Neural progenitor cell (in vitro differentiated cells): Measurements from ENCODE around the gene MYCBPAP. TPM values are rescaled to one million over a fixed set of nuclear protein-coding genes. Genes with fewer than 3 reads are reported as not detected.

Source experiments
- DNase-seq: peaks from one replicate; pipeline ENCODE4 v3.0.0-alpha.2; 2016; ENCODE audit warnings: low spot score
- H2AFZ ChIP-seq: fragments of 200-600 bp; sonication (generic); replicated peaks from 2 replicates; pipeline ENCODE4 v1.6.1; 2016; ENCODE audit warnings: antibody characterized with exemption
- H3F3A ChIP-seq: fragments of 200-600 bp; sonication (generic); 2 replicates; pipeline ENCODE4 v1.6.1; 2016; ENCODE audit warnings: antibody characterized with exemption, low read depth
- H3K27ac ChIP-seq: fragments of 200-600 bp; sonication (generic); 2 replicates; pipeline ENCODE4 v1.5.1; 2016; ENCODE audit warnings: mild to moderate bottlenecking
- H3K27me3 ChIP-seq: fragments of 200-600 bp; sonication (generic); 2 replicates; pipeline ENCODE4 v1.6.1; 2016; ENCODE audit warnings: mild to moderate bottlenecking, moderate library complexity
- H3K36me3 ChIP-seq: fragments of 200-600 bp; sonication (generic); 2 replicates; pipeline ENCODE4 v1.5.1; 2016
- H3K4me1 ChIP-seq: fragments of 200-600 bp; sonication (generic); 2 replicates; pipeline ENCODE4 v1.6.1; 2016; ENCODE audit warnings: mixed run types
- H3K4me2 ChIP-seq: fragments of 200-600 bp; sonication (generic); 2 replicates; pipeline ENCODE4 v1.6.1; 2016
- H3K4me3 ChIP-seq: fragments of 200-600 bp; sonication (generic); 2 replicates; pipeline ENCODE4 v1.5.1; 2016
- H3K79me2 ChIP-seq: fragments of 200-600 bp; sonication (generic); 2 replicates; pipeline ENCODE4 v1.6.1; 2016; ENCODE audit warnings: low read depth
- H3K9ac ChIP-seq: fragments of 200-600 bp; sonication (generic); 2 replicates; pipeline ENCODE4 v1.6.1; 2016
- H3K9me3 ChIP-seq: fragments of 200-600 bp; sonication (generic); 2 replicates; pipeline ENCODE4 v1.5.1; 2016; ENCODE audit warnings: low read depth
- H4K20me1 ChIP-seq: fragments of 200-600 bp; sonication (generic); 2 replicates; pipeline ENCODE4 v1.6.1; 2016; ENCODE audit warnings: low read depth
- H3K27ac Mint-ChIP-seq: 3 replicates; pipeline ENCODE4 v1.8.0; 2021; ENCODE audit warnings: mixed read lengths
- H3K27me3 Mint-ChIP-seq: 2 replicates; pipeline ENCODE4 v1.8.0; 2022; ENCODE audit warnings: low read depth, mild to moderate bottlenecking, inconsistent platforms, moderate library complexity, mixed read lengths; ENCODE audit not compliant: insufficient read depth
- H3K36me3 Mint-ChIP-seq: 3 replicates; pipeline ENCODE4 v1.8.0; 2021; ENCODE audit warnings: mixed read lengths
- H3K4me1 Mint-ChIP-seq: 3 replicates; pipeline ENCODE4 v1.8.0; 2021; ENCODE audit warnings: mixed read lengths
- H3K4me3 Mint-ChIP-seq: 3 replicates; pipeline ENCODE4 v1.8.0; 2021; ENCODE audit warnings: mild to moderate bottlenecking, moderate library complexity, mixed read lengths
- H3K9me3 Mint-ChIP-seq: 3 replicates; pipeline ENCODE4 v1.8.0; 2020; ENCODE audit warnings: mixed read lengths
- CTCF ChIP-seq: fragments of 200-600 bp; sonication (generic); IDR thresholded peaks from 2 replicates; pipeline ENCODE4 v1.5.1; 2017; ENCODE audit warnings: antibody characterized with exemption, mild to moderate bottlenecking
- EZH2 ChIP-seq: fragments of 200-600 bp; sonication (generic); IDR thresholded peaks from 2 replicates; pipeline ENCODE4 v1.6.1; 2017; ENCODE audit warnings: antibody characterized with exemption, mild to moderate bottlenecking, moderate library complexity
- EZH2phosphoT487 ChIP-seq: fragments of 200-600 bp; sonication (generic); IDR thresholded peaks from 2 replicates; pipeline ENCODE4 v1.6.1; 2017; ENCODE audit warnings: antibody characterized with exemption
- total RNA-seq: library from RNA; depleted of rRNA; stranded (reverse); fragments of >200 nt; gene quantifications from 2 replicates; pipeline ENCODE4 v1.2.3, GENCODE V29; 2015; ENCODE audit warnings: low replicate concordance

Gene MYCBPAP
- total RNA-seq, 1 donor from 2014 or later, result 3.5 TPM

DNA sequence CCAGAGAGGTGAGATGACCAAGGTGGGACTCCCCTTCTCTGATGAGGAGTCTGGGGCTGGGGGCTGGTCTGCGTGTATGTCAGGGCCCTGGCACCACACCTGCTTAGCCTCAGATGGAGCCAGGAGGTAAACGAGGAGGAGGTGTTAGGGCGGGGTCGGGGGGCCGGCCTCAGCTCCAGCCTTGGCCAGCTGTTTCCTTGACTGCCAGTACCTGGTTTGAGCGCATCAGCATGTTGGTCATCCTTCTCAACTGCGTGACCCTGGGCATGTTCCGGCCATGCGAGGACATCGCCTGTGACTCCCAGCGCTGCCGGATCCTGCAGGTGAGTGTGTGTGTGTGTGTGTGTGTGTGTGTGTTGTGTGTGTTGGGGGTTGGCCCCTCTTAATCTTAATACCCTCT, 60.4 kb downstream of the MYCBPAP start:
- H3K27me3 Mint-ChIP-seq, result peaks cover 8% of the 10 kb centered on the region
- Histone ChIP-seq H2AFZ (no peak overlapping the region), H3K9ac (no peak overlapping the region), H3K79me2 (no peaks in the 10 kb centered on the region), H3F3A (peaks cover 10% of the 10 kb centered on the region), H3K36me3 (no peaks in the 10 kb centered on the region), H4K20me1 (no peaks in the 10 kb centered on the region), H3K4me3 (no peak overlapping the region), H3K4me2 (no peak overlapping the region), H3K27ac (no peak overlapping the region), H3K4me1 (peaks cover 49% of the 10 kb centered on the region), H3K27me3 (peaks cover 27% of the 10 kb centered on the region), H3K9me3 (no peaks in the 10 kb centered on the region)
- H3K36me3 Mint-ChIP-seq, result no peaks in the 10 kb centered on the region
- H3K27ac Mint-ChIP-seq, result peak overlapping the region; percentile 29
- H3K4me1 Mint-ChIP-seq, result peaks cover 70% of the 10 kb centered on the region
- H3K4me3 Mint-ChIP-seq, result no peak overlapping the region
- H3K9me3 Mint-ChIP-seq, result no peaks in the 10 kb centered on the region
- TF ChIP-seq EZH2, result no peak
- no peak for TF ChIP-seq EZH2phosphoT487
- no peak for TF ChIP-seq CTCF
- no peak for DNase-seq

DNA sequence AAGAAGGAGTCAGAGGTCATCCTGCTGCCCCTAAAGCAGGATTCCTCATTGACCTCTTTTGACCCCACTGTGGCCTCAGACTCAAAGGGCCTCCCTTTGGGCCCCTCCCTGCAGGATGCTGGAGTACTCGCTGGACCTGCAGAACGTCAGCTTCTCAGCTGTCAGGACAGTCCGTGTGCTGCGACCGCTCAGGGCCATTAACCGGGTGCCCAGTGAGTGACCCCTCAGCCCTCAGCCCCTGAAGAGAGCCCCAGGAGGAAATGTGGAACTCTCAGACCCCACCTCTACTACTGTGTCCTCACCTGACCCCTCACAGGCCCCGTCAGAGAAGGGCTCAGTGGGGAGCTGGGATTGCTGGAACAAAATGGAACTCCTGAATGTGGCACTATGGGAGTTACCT, 61.4 kb downstream of the MYCBPAP start:
- no peak overlapping the region for H2AFZ ChIP-seq
- H3K36me3 ChIP-seq, result no peaks in the 10 kb centered on the region
- peaks cover 40% of the 10 kb centered on the region for H3K4me1 ChIP-seq
- H3K4me2 ChIP-seq, result peak overlapping the region; percentile 55
- no peaks in the 10 kb centered on the region for H3K79me2 ChIP-seq
- no peak overlapping the region for H3K9ac ChIP-seq
- Mint-ChIP-seq H3K9me3 (no peaks in the 10 kb centered on the region), H3K27me3 (peaks cover 5% of the 10 kb centered on the region), H3K4me1 (peaks cover 66% of the 10 kb centered on the region), H3K36me3 (no peaks in the 10 kb centered on the region), H3K4me3 (no peak overlapping the region), H3K27ac (no peak overlapping the region)
- peaks cover 17% of the 10 kb centered on the region for H3F3A ChIP-seq
- no peaks in the 10 kb centered on the region for H4K20me1 ChIP-seq
- H3K4me3 ChIP-seq, result no peak overlapping the region
- H3K9me3 ChIP-seq, result no peaks in the 10 kb centered on the region
- no peak for TF ChIP-seq EZH2phosphoT487
- no peak for TF ChIP-seq CTCF
- no peak for TF ChIP-seq EZH2
- H3K27ac ChIP-seq, result no peak overlapping the region
- peaks cover 18% of the 10 kb centered on the region for H3K27me3 ChIP-seq
- DNase-seq, result no peak

DNA sequence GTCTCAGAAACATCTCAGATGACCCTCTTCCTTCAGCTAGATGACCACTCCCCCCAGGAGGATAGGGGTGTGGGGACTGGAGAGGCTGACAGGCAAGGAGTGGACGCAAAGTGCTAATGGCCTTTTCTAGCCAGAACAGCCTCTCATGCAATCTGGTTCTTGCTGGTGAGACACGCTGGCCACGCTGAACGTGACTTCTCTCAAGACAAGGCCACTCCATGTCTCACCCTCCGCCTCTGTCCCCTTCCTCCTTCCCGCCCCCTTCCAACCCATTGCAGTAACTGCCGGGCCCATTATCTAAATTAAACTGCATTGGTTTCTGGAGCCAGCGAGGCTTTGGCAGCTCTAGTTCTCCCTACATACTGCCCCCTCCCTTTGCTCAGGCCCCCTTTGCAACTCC, 61.8 kb downstream of the MYCBPAP start:
- no peak for DNase-seq
- Mint-ChIP-seq H3K36me3 (no peaks in the 10 kb centered on the region), H3K4me1 (peaks cover 63% of the 10 kb centered on the region), H3K4me3 (no peak overlapping the region), H3K9me3 (no peaks in the 10 kb centered on the region), H3K27me3 (peaks cover 5% of the 10 kb centered on the region), H3K27ac (peak overlapping the region; percentile 92)
- H2AFZ ChIP-seq, result no peak overlapping the region
- H3K9me3 ChIP-seq, result no peaks in the 10 kb centered on the region
- H3K36me3 ChIP-seq, result no peaks in the 10 kb centered on the region
- no peak overlapping the region for H3K4me3 ChIP-seq
- no peak overlapping the region for H3K27ac ChIP-seq
- peak overlapping the region; percentile 55 for H3K4me2 ChIP-seq
- H3K79me2 ChIP-seq, result no peaks in the 10 kb centered on the region
- TF ChIP-seq EZH2phosphoT487 (no peak), CTCF (no peak)
- H3K9ac ChIP-seq, result no peak overlapping the region
- H3K27me3 ChIP-seq, result peaks cover 14% of the 10 kb centered on the region
- peaks cover 35% of the 10 kb centered on the region for H3K4me1 ChIP-seq
- no peaks in the 10 kb centered on the region for H4K20me1 ChIP-seq
- H3F3A ChIP-seq, result peaks cover 17% of the 10 kb centered on the region
